Upper lobe of right lung (tissue), 1 donor: ENCODE results near the gene GFPT1. TPM values are rescaled to one million over a fixed set of nuclear protein-coding genes. Genes with fewer than 3 reads are reported as not detected.
"Not testable (repeated sequence)": the region's sequence is repeated elsewhere in the genome, so short reads cannot be mapped to it uniquely, and the experiment has no call there.

Source experiments
- ATAC-seq: fragments of 200-7000 bp; cut with Tn5 transposase; one replicate; pipeline ENCODE4 v1.9.1; 2020; ENCODE audit warnings: mild to moderate bottlenecking, moderate library complexity
- DNase-seq: peaks from one replicate; pipeline ENCODE4 v3.0.0-alpha.2; 2020
- H3K27ac ChIP-seq: fragments of 200-600 bp; one replicate; pipeline ENCODE4 v1.8.0; 2022
- H3K27me3 ChIP-seq: fragments of 200-600 bp; one replicate; pipeline ENCODE4 v1.8.0; 2022; ENCODE audit warnings: mild to moderate bottlenecking
- H3K36me3 ChIP-seq: fragments of 200-600 bp; one replicate; pipeline ENCODE4 v1.8.0; 2022
- H3K4me1 ChIP-seq: fragments of 200-600 bp; one replicate; pipeline ENCODE4 v1.8.0; 2022
- H3K4me3 ChIP-seq: fragments of 200-600 bp; one replicate; pipeline ENCODE4 v1.8.0; 2022; ENCODE audit warnings: mild to moderate bottlenecking
- H3K9me3 ChIP-seq: fragments of 200-600 bp; one replicate; pipeline ENCODE4 v1.8.0; 2022
- intact Hi-C: fragments of 100-400 bp; cut with DNase I; formaldehyde crosslinking; loops from one replicate; pipeline ENCODE4 v1.11.0; 2022
- total RNA-seq: library from RNA; stranded (reverse); fragmentation: NEBNext Ultra II Directional; extraction: Animal tissue kit (Norgen Biotek cat#: 25700); gene quantifications from one replicate; pipeline ENCODE4 v1.2.1, GENCODE V29; 2021
- TF ChIP-seq, protein P1 (sequence below): fragments of 200-600 bp; IDR thresholded peaks from one replicate; pipeline ENCODE4 v1.8.0; 2022; ENCODE audit warnings: antibody characterized with exemption
- donor health status: DM: no; HTN: yes; CAD: no; lungs with severe emphysema.

The GFPT1 gene
- total RNA-seq, 1 donor from 2014 or later = 68.2 TPM

- no peaks in the 10 kb centered on the region for H3K9me3 ChIP-seq
- no peak overlapping the region for H3K27ac ChIP-seq
- no peak for DNase-seq
- H3K4me3 ChIP-seq = no peak overlapping the region
- no peak for ATAC-seq
- H3K4me1 ChIP-seq = no peaks in the 10 kb centered on the region
- peaks cover 70% of the 10 kb centered on the region for H3K36me3 ChIP-seq
- intact Hi-C loops = no loop called here
- TF ChIP-seq, protein P1, sequence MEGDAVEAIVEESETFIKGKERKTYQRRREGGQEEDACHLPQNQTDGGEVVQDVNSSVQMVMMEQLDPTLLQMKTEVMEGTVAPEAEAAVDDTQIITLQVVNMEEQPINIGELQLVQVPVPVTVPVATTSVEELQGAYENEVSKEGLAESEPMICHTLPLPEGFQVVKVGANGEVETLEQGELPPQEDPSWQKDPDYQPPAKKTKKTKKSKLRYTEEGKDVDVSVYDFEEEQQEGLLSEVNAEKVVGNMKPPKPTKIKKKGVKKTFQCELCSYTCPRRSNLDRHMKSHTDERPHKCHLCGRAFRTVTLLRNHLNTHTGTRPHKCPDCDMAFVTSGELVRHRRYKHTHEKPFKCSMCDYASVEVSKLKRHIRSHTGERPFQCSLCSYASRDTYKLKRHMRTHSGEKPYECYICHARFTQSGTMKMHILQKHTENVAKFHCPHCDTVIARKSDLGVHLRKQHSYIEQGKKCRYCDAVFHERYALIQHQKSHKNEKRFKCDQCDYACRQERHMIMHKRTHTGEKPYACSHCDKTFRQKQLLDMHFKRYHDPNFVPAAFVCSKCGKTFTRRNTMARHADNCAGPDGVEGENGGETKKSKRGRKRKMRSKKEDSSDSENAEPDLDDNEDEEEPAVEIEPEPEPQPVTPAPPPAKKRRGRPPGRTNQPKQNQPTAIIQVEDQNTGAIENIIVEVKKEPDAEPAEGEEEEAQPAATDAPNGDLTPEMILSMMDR = no peak
- no peaks in the 10 kb centered on the region for H3K27me3 ChIP-seq
Measured at GRCh38 chr2:69424419-69424818, 37.4 kb upstream of the GFPT1 start.

GRCh38 chr2:69422198-69422597 is 35.2 kb upstream of the GFPT1 start:
- TF ChIP-seq, protein P1 = no peak
- Histone ChIP-seq H3K36me3 (peaks cover 70% of the 10 kb centered on the region), H3K9me3 (no peaks in the 10 kb centered on the region), H3K27me3 (no peaks in the 10 kb centered on the region), H3K4me1 (no peaks in the 10 kb centered on the region), H3K27ac (no peak overlapping the region), H3K4me3 (no peak overlapping the region)
- intact Hi-C loops = no loop called here
- DNase-seq (no peak), ATAC-seq (no peak)

DNA sequence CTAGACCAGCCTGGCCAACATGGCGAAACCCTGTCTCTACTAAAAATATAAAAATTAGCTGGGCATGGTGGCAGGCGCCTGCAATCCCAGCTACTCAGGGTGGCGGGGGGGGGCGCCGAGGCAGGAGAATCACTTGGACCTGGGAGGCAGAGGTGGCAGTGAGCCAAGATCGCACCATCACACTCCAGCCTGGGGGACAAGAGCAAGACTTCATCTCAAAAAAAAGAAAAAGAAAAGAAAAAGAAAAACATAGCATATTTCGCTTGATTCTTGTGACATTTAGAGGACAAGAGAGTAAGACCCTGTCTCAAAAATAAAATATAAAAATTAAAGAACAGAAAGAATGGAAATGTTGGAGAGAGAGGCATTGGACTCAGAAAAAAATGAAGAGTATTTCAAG is 32.1 kb upstream of the GFPT1 start:
- H3K27ac ChIP-seq, H3K4me1 ChIP-seq, ATAC-seq, intact Hi-C loops, DNase-seq, H3K27me3 ChIP-seq, H3K9me3 ChIP-seq, H3K4me3 ChIP-seq: not testable (repeated sequence)
- H3K36me3 ChIP-seq = peaks cover 86% of the 10 kb centered on the region

DNA sequence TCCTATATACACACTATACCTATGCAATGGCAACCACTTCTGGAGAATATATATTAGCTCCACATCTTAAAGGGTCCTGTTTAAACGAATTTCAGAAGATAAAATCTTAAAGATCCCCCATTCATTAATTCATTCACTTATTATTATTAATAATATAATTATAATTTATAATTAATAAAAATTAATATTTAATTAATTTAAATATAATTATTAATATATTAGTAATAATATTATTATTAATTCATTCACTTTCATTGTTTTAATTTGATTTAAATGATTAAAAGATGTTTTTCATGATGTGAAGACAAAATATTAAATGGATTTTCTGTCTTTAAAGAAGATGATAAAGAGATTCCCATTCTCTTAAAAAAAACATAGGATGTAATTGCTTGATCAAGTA is 29.1 kb upstream of the GFPT1 start:
- no peaks in the 10 kb centered on the region for H3K4me1 ChIP-seq
- H3K9me3 ChIP-seq = no peaks in the 10 kb centered on the region
- no peak overlapping the region for H3K27ac ChIP-seq
- TF ChIP-seq, protein P1 = no peak
- intact Hi-C loops = no loop called here
- H3K36me3 ChIP-seq = peaks cover 99% of the 10 kb centered on the region
- no peaks in the 10 kb centered on the region for H3K27me3 ChIP-seq
- ATAC-seq = no peak
- DNase-seq = no peak
- H3K4me3 ChIP-seq = no peak overlapping the region

DNA sequence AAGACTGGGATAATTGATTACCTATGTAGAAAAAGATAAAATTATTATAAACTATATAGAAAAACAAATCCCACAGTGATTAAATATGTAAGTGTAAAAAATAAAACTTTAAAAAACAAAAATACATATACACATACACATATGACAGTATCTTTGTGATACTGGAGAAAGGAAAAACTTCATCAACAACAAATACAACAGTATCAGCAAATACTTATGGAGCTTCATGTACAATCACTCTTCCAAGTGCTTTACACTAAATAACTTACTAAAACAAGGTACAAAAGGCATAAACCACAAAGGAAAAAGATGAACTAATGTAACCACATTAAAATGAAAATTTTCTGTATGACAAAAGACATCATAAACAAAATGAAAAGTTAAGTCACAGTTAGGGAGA is 24.1 kb upstream of the GFPT1 start:
- intact Hi-C loops = no loop called here
- Histone ChIP-seq H3K9me3 (no peaks in the 10 kb centered on the region), H3K27ac (no peak overlapping the region), H3K4me3 (no peak overlapping the region), H3K27me3 (no peaks in the 10 kb centered on the region), H3K36me3 (peaks cover 76% of the 10 kb centered on the region), H3K4me1 (no peaks in the 10 kb centered on the region)
- TF ChIP-seq, protein P1 = no peak
- ATAC-seq = no peak
- DNase-seq = no peak

DNA sequence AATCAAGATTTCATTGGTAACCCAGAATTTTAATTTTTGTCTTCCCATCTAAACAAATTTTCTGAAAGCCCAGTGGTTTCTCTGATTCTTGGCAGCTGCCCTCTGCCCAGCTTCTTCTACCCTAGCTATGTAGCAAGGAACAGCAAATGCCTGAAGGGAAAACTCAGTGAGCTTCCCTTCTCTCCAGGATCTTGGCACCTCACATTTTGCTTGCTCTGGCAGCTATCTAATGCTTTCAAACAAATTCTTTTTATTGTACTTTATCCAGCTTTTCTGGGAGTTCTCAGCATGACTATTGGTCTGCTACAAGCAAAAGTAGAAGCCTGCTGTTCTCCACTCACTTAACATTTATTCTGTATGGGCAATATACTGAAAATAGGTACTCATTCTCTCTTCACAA is 18.3 kb upstream of the GFPT1 start:
- Histone ChIP-seq H3K27me3 (no peaks in the 10 kb centered on the region), H3K36me3 (peaks cover 81% of the 10 kb centered on the region), H3K9me3 (no peaks in the 10 kb centered on the region), H3K27ac (no peak overlapping the region), H3K4me3 (no peak overlapping the region), H3K4me1 (no peaks in the 10 kb centered on the region)
- intact Hi-C loops = no loop called here
- DNase-seq (no peak), ATAC-seq (no peak)
- TF ChIP-seq, protein P1 = no peak
